Activated CD8-positive, alpha-beta memory T cell treated with anti-CD3 and anti-CD28 coated beads for 48 hours (primary cell): ENCODE results near the gene LY6G6C.
A peak's percentile ranks its signal among the peaks of the same experiment; 100 is the strongest.

Source experiments
- DNase-seq, 3 experiments: peaks; one replicate each; pipeline ENCODE4 v3.0.0-alpha.2; 2020; ENCODE audit warnings: low read depth in 2 of 3, low spot score in 2 of 3

The LY6G6C gene, protein sequence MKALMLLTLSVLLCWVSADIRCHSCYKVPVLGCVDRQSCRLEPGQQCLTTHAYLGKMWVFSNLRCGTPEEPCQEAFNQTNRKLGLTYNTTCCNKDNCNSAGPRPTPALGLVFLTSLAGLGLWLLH

DNA sequence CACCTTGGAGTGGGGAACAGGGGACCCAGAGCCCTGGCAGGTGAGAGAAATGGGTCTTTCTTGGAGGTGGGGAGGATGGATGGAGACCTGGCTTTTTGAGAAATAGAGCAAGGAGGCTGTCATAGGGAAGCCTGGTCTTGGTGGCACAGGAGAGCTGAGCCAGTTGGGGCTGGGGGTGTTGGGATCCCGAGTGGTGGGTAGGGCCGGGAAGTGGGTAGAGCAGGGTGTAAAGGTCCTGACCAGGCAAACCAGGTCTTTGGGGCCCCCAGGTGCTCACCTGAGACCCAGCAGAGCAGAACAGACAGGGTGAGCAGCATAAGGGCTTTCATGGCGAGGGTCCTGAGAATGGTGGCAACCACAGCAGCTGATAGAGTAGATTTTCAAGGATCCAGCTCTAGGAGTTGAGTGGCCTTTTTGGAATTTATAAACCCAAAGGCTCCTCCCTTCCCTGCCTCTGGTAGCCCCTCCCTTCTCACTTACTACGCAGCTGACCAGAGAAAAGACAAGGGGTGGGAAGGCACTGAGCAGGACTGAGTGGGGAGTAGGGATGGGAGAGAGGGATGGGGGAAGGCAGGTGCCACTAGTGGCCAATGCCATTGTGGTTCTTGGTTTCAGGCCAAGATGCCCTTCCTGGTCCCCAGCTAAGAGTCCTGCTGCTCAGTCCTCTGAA lies at the start of gene LY6G6C:
Gene LY6G6C, minus strand, starts transcription at position 396 of the 670 bp plus-strand sequence. Its CDS starts 67 bp downstream, at position 329.
- DNase-seq: no peak

- DNase-seq: no peak
These were observed 49.3 kb upstream of the LY6G6C start for GRCh38 chr6:31770860-31771259.

DNA sequence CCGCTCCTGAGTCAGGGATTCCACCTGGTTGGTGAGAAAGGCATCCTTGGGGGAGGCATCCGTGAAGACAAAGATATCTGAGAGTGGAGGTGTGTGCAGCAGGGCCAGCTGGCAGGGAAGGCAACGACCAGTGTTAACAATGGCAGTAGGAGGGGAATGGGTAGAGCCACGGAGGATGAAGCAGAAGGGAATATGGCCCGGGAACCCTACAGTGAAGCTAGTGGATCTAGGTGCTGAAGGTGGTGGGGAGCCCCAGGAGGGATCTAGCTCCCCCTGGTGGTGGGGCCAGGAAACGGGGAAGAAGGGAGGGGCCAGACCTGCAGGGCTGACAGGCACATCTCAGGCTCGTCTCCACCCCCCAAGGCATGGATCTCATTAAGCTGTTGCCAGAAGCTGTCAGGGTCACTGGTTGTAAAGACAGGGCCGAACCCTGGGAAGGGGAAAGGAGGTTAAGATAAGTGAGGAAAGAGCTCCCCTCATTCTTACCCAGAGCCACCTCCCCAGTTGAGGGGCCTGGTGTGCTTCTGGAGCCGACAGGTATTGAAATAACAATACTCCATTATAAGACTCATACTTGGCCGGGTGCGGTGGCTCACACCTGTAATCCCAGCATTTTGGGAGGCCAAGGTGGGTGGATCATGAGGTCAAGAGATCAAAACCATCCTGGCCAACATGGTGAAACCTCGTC lies 48.3 kb upstream of the LY6G6C start:
- peak; percentile 51 to 73 (median 57) for DNase-seq

GRCh38 chr6:31768363-31769257 lies 47.1 kb upstream of the LY6G6C start:
- no peak for DNase-seq

- DNase-seq: no peak
These were observed 45.6 kb upstream of the LY6G6C start for GRCh38 chr6:31767096-31767645.

- DNase-seq: no peak
These were observed 44.6 kb upstream of the LY6G6C start for GRCh38 chr6:31765910-31766794.

DNA sequence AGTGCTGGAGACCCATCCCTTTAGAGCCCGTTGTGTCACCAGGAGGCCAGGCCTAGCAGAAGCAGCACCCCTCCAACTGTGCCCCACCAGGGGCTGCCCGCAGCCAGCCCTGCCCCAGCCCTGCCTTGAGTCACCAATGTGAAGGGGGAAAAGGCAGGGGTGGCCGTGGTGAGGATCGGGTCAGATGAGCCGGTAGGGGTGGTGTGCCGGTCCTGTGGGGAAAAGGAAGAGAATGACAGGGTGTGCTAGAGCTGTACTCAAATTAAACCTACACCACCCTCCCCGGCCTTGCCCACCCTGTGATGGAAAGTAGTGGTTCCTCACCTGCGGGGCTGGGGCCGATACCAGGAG lies 44.0 kb upstream of the LY6G6C start:
- DNase-seq: no peak

DNA sequence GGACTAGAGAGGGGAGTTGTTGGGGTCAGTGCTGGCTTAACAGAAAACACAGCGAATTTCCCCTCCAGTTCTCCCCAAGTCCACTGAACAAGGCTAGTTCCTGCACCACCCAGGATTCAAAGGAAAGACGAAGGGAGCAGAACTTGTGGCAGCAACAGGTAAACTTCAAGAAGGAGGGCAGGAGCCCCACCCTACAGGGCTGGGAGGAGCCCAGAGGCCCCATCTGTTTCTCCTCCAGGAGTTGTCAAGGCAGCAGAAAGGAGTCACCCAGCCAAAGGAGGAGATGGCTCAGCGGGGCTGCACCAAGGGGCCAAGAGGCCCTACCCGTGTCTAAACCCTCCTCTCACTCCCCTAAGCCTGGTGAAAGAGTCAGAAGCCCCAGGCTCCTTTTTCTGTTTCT lies 42.7 kb upstream of the LY6G6C start:
- DNase-seq: no peak

DNA sequence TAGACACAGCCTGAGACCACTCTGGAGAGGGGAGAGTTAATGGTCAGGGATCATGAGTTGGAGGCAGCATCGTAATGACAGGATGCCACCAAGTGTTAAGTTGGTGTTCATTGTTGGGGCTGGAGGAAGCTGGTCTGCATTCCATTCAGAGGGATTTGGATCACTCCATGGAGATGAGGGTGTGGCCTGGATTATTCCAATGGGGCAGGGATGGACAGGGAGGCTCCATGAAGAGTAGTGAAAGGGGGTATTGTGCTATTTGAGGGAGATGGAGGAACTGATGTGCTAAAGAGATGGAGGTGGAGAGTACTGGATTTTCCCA lies 42.0 kb upstream of the LY6G6C start:
- DNase-seq: no peak

DNA sequence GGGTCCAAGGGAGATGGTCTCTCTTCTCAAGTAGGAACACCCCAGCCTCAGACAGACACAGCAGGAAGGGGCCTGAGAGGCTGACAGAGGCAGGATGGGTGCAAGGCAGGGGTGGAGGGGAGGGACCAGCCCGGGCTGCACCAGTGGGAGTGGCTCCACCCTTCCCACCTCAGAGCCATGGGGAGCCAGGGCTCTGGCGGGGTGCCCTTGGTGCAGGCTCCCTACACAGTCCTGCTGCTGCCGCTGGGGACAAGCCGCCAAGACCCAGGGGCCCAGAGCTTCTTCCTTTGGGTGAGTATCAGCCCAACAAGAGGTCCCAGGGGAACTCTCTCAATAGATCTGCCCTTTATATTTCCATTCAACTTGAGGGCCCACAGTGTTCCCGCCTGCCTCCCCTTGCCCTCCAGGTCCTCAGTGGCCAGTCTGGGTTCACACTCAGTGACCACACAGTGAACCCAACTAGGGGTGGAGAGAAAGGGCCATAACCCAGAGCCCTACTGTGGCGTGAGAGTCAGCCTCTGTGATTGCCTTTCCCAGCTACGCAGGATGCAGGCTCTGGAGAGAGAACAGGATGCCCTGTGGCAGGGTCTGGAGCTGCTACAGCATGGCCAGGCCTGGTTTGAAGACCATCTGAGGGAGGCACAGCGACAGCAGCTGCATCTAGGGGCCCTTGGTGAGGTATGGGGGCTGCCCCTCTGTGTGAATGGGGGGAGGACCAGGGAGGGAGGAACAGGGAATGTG lies 41.5 kb upstream of the LY6G6C start:
- DNase-seq: no peak

- DNase-seq: no peak
These were observed 40.8 kb upstream of the LY6G6C start, which contains the start of gene SAPCD1 for GRCh38 chr6:31762356-31762755. SAPCD1 (plus strand) TSS chr6:31762656; CDS start chr6:31763055, 399 bp downstream.

- DNase-seq: no peak
These were observed 39.8 kb upstream of the LY6G6C start for GRCh38 chr6:31761343-31761742.

DNA sequence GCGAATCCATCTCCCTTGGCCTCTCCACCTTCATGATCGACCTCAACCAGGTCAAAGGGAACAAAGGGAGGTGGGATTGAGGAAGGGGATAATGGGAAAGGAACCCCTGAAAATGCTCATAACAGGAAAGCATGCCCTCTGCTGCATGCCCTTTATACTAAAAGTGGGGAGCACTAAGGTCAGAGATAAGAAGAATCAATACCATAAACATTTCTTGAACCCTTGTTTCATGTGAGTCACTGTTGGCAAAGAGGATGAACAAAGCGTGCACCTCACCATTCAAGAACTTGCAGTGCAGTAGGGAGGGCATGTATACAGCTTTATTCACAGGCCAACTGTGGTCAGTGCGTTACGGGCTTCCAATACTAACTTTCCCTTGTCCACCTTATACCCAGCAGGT lies 39.2 kb upstream of the LY6G6C start:
- no peak for DNase-seq

DNA sequence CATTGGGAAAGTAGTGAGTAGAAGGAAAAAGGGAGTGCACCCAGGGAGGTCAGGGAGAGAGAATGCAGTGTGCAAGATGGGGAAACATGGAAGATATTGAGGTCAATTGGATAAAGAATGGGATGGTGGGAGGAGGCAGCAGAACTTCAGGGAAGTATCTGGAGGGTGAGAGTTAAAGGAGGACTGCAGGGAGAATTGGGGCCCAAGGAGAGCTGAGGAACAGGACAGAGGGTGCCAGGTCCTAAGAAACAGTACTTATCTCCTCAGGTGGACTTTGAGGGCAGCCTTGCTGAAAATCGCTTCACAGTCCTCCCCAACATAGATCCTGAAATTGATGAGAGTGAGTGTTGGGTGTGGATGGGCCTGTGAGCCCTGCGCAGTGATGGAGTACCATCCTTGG lies 36.7 kb upstream of the LY6G6C start:
- DNase-seq: no peak

DNA sequence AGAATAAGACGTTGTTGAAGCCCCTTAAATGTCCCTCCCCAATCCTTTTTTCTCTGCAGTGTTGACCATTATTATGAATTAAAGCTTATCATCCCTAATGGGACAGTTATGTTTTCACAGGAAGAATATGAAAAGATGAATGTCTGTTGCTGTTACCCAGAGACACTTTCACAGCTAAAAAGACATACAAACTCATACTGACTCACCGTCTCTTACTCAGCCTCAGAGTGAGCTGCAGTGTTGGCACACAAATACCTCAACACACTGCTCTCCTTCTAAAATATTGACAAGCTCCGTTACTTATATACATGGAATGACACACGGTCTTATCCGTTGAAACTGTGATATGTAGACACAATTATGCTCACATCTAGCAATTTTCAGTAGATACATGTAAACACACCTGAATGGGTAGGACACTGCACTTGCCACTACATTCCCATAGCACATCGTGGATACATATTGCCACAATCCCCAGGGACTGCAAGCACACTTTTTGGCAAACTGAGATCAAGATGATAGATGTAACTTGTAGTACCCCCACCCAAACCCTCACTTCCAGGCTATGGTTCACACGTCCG lies 31.3 kb upstream of the LY6G6C start:
- no peak for DNase-seq

DNA sequence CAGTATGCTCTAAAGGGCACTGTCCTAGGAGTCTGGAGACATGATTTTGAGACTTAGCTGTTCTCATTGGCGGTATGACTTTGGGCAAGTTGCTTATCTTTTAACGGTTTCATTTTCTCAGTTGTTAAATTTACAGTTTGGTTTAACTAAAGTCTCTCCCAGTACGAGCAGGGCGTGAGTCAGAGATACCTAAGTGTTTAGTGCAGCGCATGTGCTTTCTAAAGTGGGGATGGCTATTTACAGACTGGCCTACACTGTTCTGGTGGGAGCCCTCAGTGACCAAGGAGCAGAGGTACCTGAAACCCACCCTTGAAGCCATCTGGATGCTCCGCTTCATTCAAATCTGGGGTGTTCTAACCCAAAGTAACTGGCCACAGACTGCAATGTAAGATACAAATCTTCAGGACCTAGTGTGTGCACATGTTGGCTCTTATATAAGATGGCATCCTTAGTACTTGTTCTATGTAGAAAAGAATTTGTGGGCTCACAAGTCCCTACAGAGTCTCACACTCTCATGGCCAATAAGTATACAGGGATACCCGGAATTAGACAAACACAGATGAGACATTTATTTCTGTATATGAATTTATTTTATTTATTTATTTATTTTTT lies 29.0 kb upstream of the LY6G6C start:
- no peak for DNase-seq

- no peak for DNase-seq
These were observed 27.9 kb upstream of the LY6G6C start for GRCh38 chr6:31749301-31750036.

- no peak for DNase-seq
These were observed 22.9 kb upstream of the LY6G6C start for GRCh38 chr6:31744422-31744821.
